CD8-positive, alpha-beta memory T cell (primary cell): ENCODE results near the gene L3MBTL2. TPM values are rescaled to one million over a fixed set of nuclear protein-coding genes. Genes with fewer than 3 reads are reported as not detected.

ENCODE experiments used
- CTCF ChIA-PET: fragments of 350-600 bp; sonication (Branson Sonifier 250); formaldehyde crosslinking; loops from one replicate; lab custom pipeline; 2021; ENCODE audit warnings: antibody characterized with exemption; lab: Charles Lee
- POLR2A ChIA-PET: fragments of 350-600 bp; sonication (Branson Sonifier 250); formaldehyde crosslinking; loops from one replicate; lab custom pipeline; 2021; ENCODE audit warnings: antibody characterized with exemption; lab: Charles Lee
- DNase-seq, 5 donors: peaks; one replicate each; pipeline versions ENCODE4 v3.0.0 to v3.0.0-alpha.2; 2020 to 2022; ENCODE audit warnings: mixed read lengths in 1 of 5
- H3K27ac ChIP-seq: one replicate; pipeline ENCODE4 v1.7.0; 2013; ENCODE audit warnings: low read depth, mild to moderate bottlenecking, low read length, moderate library complexity
- H3K27me3 ChIP-seq: 2 replicates; pipeline ENCODE4 v1.7.0; 2013; ENCODE audit warnings: low read length, mild to moderate bottlenecking; ENCODE audit not compliant: insufficient read depth, poor library complexity, severe bottlenecking
- H3K36me3 ChIP-seq: 2 replicates; pipeline ENCODE4 v1.7.0; 2013; ENCODE audit warnings: mild to moderate bottlenecking, low read length, moderate library complexity; ENCODE audit not compliant: insufficient read depth
- H3K4me1 ChIP-seq: 2 replicates; pipeline ENCODE4 v1.7.0; 2013; ENCODE audit warnings: mild to moderate bottlenecking, low read length, moderate library complexity; ENCODE audit not compliant: insufficient read depth
- H3K4me3 ChIP-seq: 2 replicates; pipeline ENCODE4 v1.7.0; 2013; ENCODE audit warnings: mild to moderate bottlenecking, low read length
- H3K9me3 ChIP-seq: 2 replicates; pipeline ENCODE4 v1.7.0; 2013; ENCODE audit warnings: mild to moderate bottlenecking, low read length
- H3K27ac Mint-ChIP-seq, 8 donors: one replicate each; pipeline ENCODE4 v1.8.0; 2020 to 2021; ENCODE audit warnings: mixed read lengths in 8 of 8, mild to moderate bottlenecking in 6 of 8, inconsistent platforms in 3 of 8, moderate library complexity in 3 of 8
- H3K27me3 Mint-ChIP-seq, 2 donors: one replicate each; pipeline ENCODE4 v1.8.0; 2020 to 2021; ENCODE audit warnings: mixed read lengths in 2 of 2, mild to moderate bottlenecking in 1 of 2, moderate library complexity in 1 of 2
- H3K36me3 Mint-ChIP-seq, 3 donors: one replicate each; pipeline ENCODE4 v1.8.0; 2020 to 2021; ENCODE audit warnings: mixed read lengths in 3 of 3, inconsistent platforms in 1 of 3, mild to moderate bottlenecking in 1 of 3
- H3K4me1 Mint-ChIP-seq, 3 donors: one replicate each; pipeline ENCODE4 v1.8.0; 2020 to 2021; ENCODE audit warnings: mixed read lengths in 3 of 3, inconsistent platforms in 1 of 3, mild to moderate bottlenecking in 1 of 3
- H3K4me3 Mint-ChIP-seq, 7 donors: one replicate each; pipeline ENCODE4 v1.8.0; 2020 to 2021; ENCODE audit warnings: mixed read lengths in 7 of 7, mild to moderate bottlenecking in 6 of 7, moderate library complexity in 4 of 7, inconsistent platforms in 2 of 7
- H3K9me3 Mint-ChIP-seq, 5 donors: one replicate each; pipeline ENCODE4 v1.8.0; 2020 to 2022; ENCODE audit warnings: mixed read lengths in 5 of 5, mild to moderate bottlenecking in 3 of 5, moderate library complexity in 2 of 5, inconsistent platforms in 1 of 5
- polyA plus RNA-seq: library from polyadenylated mRNA; unstranded; fragments of 300-500 nt; fragmentation: Illumina TruSeq; gene quantifications from one replicate; pipeline ENCODE4 v1.2.3, GENCODE V29; 2021
- total RNA-seq, 2 experiments: library from RNA; stranded (reverse); gene quantifications; one replicate each; pipeline ENCODE4 v1.2.3, GENCODE V29; 2021

L3MBTL2 gene
- total and polyA plus RNA-seq, 3 experiments from 2014 or later: 34.2 to 55.9 (median 54.4) TPM

DNA sequence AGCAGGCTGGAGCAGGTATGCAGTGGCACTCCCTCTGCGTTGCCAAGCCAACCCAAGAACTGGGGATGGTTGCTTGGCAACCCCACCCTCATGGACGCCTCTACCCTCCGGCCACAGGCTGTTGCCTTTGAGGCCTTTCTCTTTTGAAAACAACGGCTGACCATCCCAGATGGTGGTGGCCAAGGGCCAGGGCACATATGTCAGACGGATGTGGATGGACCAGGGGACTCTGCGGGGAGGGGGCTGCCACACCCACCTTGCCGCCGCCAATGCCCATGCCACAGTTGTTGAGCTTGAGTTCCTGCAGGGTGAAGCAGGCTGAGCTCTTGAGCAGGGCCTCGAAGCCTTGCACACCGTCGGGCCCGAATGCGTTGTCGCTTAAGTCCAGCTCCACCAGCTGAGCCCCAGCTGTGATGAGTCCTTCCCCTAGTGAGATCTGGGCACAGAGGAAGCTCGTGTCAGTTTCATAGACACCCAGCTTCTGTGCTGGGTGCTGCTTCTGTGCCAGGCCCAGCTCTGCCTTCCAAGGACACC lies 59.4 kb downstream of the L3MBTL2 start:
- Histone ChIP-seq H3K36me3 (peaks cover 69% of the 10 kb centered on the region), H3K27me3 (no peaks in the 10 kb centered on the region), H3K4me3 (no peak overlapping the region), H3K9me3 (no peaks in the 10 kb centered on the region), H3K27ac (no peak overlapping the region), H3K4me1 (no peaks in the 10 kb centered on the region)
- Mint-ChIP-seq H3K36me3 (peaks cover 0 to 92% (median 6%) of the 10 kb centered on the region in 3 donors), H3K4me1 (peaks cover 0 to 4% (median 0%) of the 10 kb centered on the region in 3 donors), H3K4me3 (no peak overlapping the region), H3K27me3 (no peaks in the 10 kb centered on the region), H3K9me3 (no peaks in the 10 kb centered on the region), H3K27ac (peak overlapping the region in 1 of 8 donors; percentile 70)
- CTCF ChIA-PET: interaction anchor here (1.4 kb wide), 1 partner anchor 27 kb away, joined by 5 read pairs; no protein-coding TSS in a partner anchor
- POLR2A ChIA-PET: no interaction called here
- no peak for DNase-seq

DNA sequence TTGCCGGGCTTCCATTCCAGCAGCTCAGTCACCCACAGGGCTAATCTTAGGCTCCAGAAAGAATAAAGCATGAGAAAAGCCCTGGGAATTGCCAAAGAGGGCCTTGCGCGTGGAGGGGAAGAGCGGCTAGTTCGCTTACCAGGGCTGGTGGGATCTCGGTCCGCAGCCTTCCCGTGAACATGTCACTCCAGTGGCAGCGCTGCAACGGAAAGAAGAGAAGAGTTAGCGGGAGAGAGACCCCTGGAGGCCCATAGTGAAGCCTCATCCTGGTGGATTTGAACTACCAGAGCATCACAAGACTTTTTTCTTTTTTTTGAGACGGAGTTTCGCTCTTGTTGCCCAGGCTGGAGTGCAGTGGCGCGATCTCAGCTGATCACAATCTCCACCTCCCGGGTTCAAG lies 62.8 kb downstream of the L3MBTL2 start:
- ChIA-PET CTCF (interaction anchor here (1.0 kb wide), 1 partner anchor 30 kb away, joined by 3 read pairs; no protein-coding TSS in a partner anchor), POLR2A (no interaction called here)
- Histone ChIP-seq H3K36me3 (peaks cover 63% of the 10 kb centered on the region), H3K4me1 (no peaks in the 10 kb centered on the region), H3K27ac (no peak overlapping the region), H3K27me3 (no peaks in the 10 kb centered on the region), H3K9me3 (no peaks in the 10 kb centered on the region), H3K4me3 (no peak overlapping the region)
- Mint-ChIP-seq H3K36me3 (peaks cover 0 to 83% (median 8%) of the 10 kb centered on the region in 3 donors), H3K27ac (peak overlapping the region in 1 of 8 donors; percentile 66), H3K4me3 (no peak overlapping the region), H3K9me3 (no peaks in the 10 kb centered on the region), H3K27me3 (no peaks in the 10 kb centered on the region), H3K4me1 (peaks cover 0 to 4% (median 0%) of the 10 kb centered on the region in 3 donors)
- DNase-seq: no peak

DNA sequence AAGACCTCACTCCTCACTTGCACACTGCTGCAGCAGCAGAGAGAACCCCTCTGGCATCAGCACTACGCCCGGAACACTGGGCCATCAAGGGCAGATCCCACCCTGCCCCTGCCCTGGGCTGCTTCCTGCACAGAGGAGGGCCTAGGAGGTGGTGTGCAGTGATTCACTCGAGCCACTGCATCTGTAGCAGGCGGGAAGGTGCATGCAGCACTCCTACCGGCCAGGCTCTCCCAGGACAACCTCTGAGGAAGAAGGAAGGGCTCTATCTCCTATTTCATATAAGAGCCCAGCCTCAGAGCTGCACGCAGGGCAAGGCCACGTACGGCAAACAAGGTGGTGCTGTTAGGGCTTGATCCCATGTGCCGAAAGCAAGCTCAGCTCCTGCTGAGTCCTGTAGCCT lies 66.7 kb downstream of the L3MBTL2 start:
- Mint-ChIP-seq H3K36me3 (peaks cover 0 to 79% (median 8%) of the 10 kb centered on the region in 3 donors), H3K4me3 (no peak overlapping the region), H3K4me1 (peaks cover 0 to 10% (median 4%) of the 10 kb centered on the region in 3 donors), H3K9me3 (no peaks in the 10 kb centered on the region), H3K27me3 (no peaks in the 10 kb centered on the region), H3K27ac (no peak overlapping the region)
- Histone ChIP-seq H3K9me3 (no peaks in the 10 kb centered on the region), H3K27me3 (no peaks in the 10 kb centered on the region), H3K4me3 (no peak overlapping the region), H3K36me3 (peaks cover 54% of the 10 kb centered on the region), H3K27ac (no peak overlapping the region), H3K4me1 (no peaks in the 10 kb centered on the region)
- no peak for DNase-seq
- ChIA-PET CTCF (no interaction called here), POLR2A (no interaction called here)

DNA sequence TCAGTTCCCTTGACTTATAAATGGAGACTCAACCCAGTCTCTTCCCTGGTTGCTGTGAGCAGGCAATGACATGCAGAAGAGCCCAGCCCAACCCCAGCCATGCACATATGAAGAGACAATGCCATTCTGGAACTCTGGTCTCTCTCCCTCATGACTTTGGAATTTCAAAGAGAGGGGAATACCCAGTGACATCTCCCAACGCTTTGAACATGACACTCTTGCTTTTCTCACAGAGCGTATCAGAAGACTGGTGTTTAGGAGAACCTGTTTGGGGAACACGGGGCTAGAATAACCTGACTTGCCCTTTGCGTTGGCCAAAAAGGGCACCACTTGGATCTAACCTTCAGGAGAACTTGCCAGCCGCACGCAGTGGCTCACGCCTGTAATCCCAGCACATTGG lies 68.0 kb downstream of the L3MBTL2 start:
- Histone ChIP-seq H3K4me3 (no peak overlapping the region), H3K27ac (no peak overlapping the region), H3K27me3 (no peaks in the 10 kb centered on the region), H3K36me3 (peaks cover 53% of the 10 kb centered on the region), H3K9me3 (no peaks in the 10 kb centered on the region), H3K4me1 (no peaks in the 10 kb centered on the region)
- Mint-ChIP-seq H3K9me3 (no peaks in the 10 kb centered on the region), H3K4me3 (no peak overlapping the region), H3K27ac (peak overlapping the region in 1 of 8 donors; percentile 39), H3K27me3 (no peaks in the 10 kb centered on the region), H3K36me3 (peaks cover 0 to 76% (median 13%) of the 10 kb centered on the region in 3 donors), H3K4me1 (peaks cover 0 to 13% (median 4%) of the 10 kb centered on the region in 3 donors)
- no peak for DNase-seq
- CTCF ChIA-PET: no interaction called here
- POLR2A ChIA-PET: interaction anchor here (0.7 kb wide), 1 partner anchor 155 kb away, joined by 5 read pairs; no protein-coding TSS in a partner anchor

DNA sequence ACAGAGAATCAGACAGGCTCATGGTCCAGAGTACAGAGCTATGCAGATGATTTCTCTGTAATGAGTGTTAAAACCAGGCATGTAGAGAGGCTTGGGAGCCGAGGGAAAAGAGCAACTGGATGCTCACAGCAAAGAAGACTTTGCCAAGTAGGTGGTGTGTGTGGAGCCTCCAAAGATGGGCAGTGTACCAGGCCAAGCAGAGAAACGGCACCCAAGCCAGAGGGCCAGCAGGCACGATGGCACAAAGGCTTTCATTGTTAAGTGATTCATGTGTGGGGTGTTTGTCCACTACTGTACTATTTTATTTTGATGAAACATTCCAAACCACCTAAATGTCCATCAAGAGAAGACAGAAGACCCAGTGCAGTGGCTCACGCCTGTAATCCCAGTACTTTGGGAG lies 69.7 kb downstream of the L3MBTL2 start:
- CTCF ChIA-PET: no interaction called here
- H3K9me3 Mint-ChIP-seq: no peaks in the 10 kb centered on the region
- peak overlapping the region in 4 of 8 donors; percentile 17 to 84 (median 56) for H3K27ac Mint-ChIP-seq
- H3K36me3 Mint-ChIP-seq: peaks cover 0 to 78% (median 11%) of the 10 kb centered on the region in 3 donors
- Histone ChIP-seq H3K4me3 (no peak overlapping the region), H3K27me3 (no peaks in the 10 kb centered on the region), H3K9me3 (no peaks in the 10 kb centered on the region), H3K4me1 (no peaks in the 10 kb centered on the region), H3K36me3 (peaks cover 47% of the 10 kb centered on the region), H3K27ac (no peak overlapping the region)
- peaks cover 0 to 13% (median 4%) of the 10 kb centered on the region in 3 donors for H3K4me1 Mint-ChIP-seq
- POLR2A ChIA-PET: no interaction called here
- no peak overlapping the region for H3K4me3 Mint-ChIP-seq
- DNase-seq: no peak
- no peaks in the 10 kb centered on the region for H3K27me3 Mint-ChIP-seq

DNA sequence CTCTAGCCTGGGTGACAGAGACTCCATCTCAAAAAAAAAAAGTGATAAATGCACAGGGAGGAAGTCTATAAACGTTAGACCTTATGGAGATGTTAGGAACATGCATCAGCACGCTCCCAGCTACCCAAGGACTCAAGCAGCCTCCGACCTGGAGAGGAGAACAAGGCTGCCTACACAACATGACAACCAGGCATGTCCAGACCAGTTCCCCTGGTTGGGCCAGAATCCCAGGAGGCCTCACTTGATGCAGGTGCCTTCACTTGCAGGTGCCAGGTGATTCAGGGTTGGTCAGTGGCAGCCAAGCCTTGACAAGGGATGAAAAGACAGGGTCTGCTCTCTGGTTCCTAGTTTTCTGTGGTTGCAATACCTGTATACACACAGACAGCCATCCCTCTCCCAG lies 75.0 kb downstream of the L3MBTL2 start:
- H3K36me3 ChIP-seq: peaks cover 40% of the 10 kb centered on the region
- no peak for DNase-seq
- CTCF ChIA-PET: no interaction called here
- H3K27me3 ChIP-seq: no peaks in the 10 kb centered on the region
- peaks cover 8% of the 10 kb centered on the region for H3K4me1 ChIP-seq
- H3K4me3 ChIP-seq: no peak overlapping the region
- H3K27ac ChIP-seq: no peak overlapping the region
- peaks cover 0 to 72% (median 7%) of the 10 kb centered on the region in 3 donors for H3K36me3 Mint-ChIP-seq
- no peak overlapping the region for H3K4me3 Mint-ChIP-seq
- H3K4me1 Mint-ChIP-seq: peaks cover 16 to 36% (median 26%) of the 10 kb centered on the region in 3 donors
- H3K9me3 ChIP-seq: no peaks in the 10 kb centered on the region
- POLR2A ChIA-PET: no interaction called here
- no peaks in the 10 kb centered on the region for H3K9me3 Mint-ChIP-seq
- no peaks in the 10 kb centered on the region for H3K27me3 Mint-ChIP-seq
- H3K27ac Mint-ChIP-seq: no peak overlapping the region

DNA sequence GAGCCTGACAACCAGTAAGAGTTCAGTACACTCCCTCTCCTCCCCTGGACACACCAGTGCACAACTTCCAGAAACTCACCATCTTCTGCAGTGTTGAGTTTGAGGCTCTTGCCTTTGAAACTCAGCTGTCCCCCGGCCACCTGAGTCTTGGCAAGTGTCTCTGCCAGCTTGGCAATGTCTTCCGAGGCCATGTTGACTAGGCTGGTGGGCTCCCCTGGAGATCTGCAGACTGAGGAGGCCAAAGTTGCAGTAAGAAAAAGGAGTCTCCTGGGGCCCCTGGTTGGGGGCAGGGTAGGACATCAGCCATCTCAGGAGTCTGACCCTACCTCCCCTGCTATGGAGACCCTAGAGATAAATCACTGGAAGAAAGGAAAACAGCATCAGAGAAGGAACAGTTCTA lies 75.7 kb downstream of the L3MBTL2 start:
- H3K9me3 Mint-ChIP-seq: no peaks in the 10 kb centered on the region
- H3K4me1 ChIP-seq: peaks cover 10% of the 10 kb centered on the region
- H3K36me3 Mint-ChIP-seq: peaks cover 0 to 73% (median 7%) of the 10 kb centered on the region in 3 donors
- H3K27ac Mint-ChIP-seq: peak overlapping the region in 6 of 8 donors; percentile 7 to 82 (median 28)
- H3K4me3 Mint-ChIP-seq: no peak overlapping the region
- ChIA-PET POLR2A (interaction anchor here (1.0 kb wide), 1 partner anchor 21 kb away, joined by 3 read pairs; the partner anchor contains the start of gene ZC3H7B), CTCF (interaction anchor here (1.3 to 1.5 kb wide), 2 partner anchors 20 to 43 kb away, joined by 3 to 5 read pairs; partner anchors contain the start of gene ZC3H7B)
- no peak overlapping the region for H3K4me3 ChIP-seq
- no peak overlapping the region for H3K27ac ChIP-seq
- peaks cover 19 to 38% (median 29%) of the 10 kb centered on the region in 3 donors for H3K4me1 Mint-ChIP-seq
- no peaks in the 10 kb centered on the region for H3K27me3 Mint-ChIP-seq
- no peaks in the 10 kb centered on the region for H3K9me3 ChIP-seq
- no peak for DNase-seq
- H3K36me3 ChIP-seq: peaks cover 40% of the 10 kb centered on the region
- no peaks in the 10 kb centered on the region for H3K27me3 ChIP-seq
